ENCODE measurements around the gene SGIP1. TPM values are rescaled to one million over a fixed set of nuclear protein-coding genes. Genes with fewer than 3 reads are reported as not detected.

SGIP1 gene
- total and polyA plus RNA-seq, 2 donors (not counting 3 experiments of a cell fraction or from before 2014, with no cell fraction given): 30.9 to 68.9 TPM

DNA sequence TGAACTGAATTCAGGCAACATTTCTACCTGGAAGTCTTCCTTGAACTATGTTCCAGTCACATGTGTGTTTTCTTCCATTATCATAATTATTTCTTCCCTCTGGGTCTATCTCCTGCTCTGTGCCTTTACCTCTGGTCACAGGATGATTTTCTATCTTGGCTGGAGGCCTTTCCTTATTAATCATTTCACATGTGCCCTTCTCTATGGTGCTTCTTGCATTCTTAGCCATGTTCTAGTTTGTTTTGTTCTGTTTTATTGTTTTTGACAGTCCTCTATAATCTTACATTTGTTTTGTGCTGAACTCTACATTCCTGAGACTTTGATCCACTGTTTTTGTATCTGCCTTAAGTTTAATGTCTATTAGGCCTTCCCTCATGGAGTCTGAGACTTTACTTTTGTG, 51.0 kb downstream of the SGIP1 start:
- no peaks in the 10 kb centered on the region for H4K20me1 ChIP-seq (replicated peaks; ENCODE audit: control insufficient read depth, extremely low read depth, insufficient read depth, low read length)
- FAIRE-seq: no peak
- no peak overlapping the region for H3K27ac ChIP-seq (ENCODE audit: insufficient read depth, low read depth, low read length)
- H3K4me1 ChIP-seq (ENCODE audit: control insufficient read depth, extremely low read depth, insufficient read depth, low read length): no peaks in the 10 kb centered on the region
- dilution Hi-C loops (cut with MboI; ENCODE audit: extremely low pct_ligation_motif_present, low sequenced_read_pairs) (no loop called here), intact Hi-C loops (cut with micrococcal nuclease) (no loop called here)
- H3K9me3 ChIP-seq (replicated peaks; ENCODE audit: control insufficient read depth, insufficient read depth, low read length): no peaks in the 10 kb centered on the region
- ChIA-PET CTCF (interaction anchor here (1.0 kb wide), 1 partner anchor 17 kb away, joined by 4 read pairs; no protein-coding TSS in a partner anchor), POLR2A (no interaction called here)
- H3K9me1 ChIP-seq (replicated peaks; ENCODE audit: control insufficient read depth, extremely low read depth, insufficient read depth, low read length): no peaks in the 10 kb centered on the region
- H2AFZ ChIP-seq (ENCODE audit: low read depth, low read length): no peak overlapping the region
- TF ChIP-seq, protein P1, sequence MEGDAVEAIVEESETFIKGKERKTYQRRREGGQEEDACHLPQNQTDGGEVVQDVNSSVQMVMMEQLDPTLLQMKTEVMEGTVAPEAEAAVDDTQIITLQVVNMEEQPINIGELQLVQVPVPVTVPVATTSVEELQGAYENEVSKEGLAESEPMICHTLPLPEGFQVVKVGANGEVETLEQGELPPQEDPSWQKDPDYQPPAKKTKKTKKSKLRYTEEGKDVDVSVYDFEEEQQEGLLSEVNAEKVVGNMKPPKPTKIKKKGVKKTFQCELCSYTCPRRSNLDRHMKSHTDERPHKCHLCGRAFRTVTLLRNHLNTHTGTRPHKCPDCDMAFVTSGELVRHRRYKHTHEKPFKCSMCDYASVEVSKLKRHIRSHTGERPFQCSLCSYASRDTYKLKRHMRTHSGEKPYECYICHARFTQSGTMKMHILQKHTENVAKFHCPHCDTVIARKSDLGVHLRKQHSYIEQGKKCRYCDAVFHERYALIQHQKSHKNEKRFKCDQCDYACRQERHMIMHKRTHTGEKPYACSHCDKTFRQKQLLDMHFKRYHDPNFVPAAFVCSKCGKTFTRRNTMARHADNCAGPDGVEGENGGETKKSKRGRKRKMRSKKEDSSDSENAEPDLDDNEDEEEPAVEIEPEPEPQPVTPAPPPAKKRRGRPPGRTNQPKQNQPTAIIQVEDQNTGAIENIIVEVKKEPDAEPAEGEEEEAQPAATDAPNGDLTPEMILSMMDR (IDR thresholded peaks at IDR 0.05; ENCODE audit: extremely low read depth in 1 of 2, insufficient read depth in 1 of 2, low read depth in 1 of 2, low read length in 2 of 2): no peak
- TF ChIP-seq FOS (IDR thresholded peaks at IDR 0.05; ENCODE audit: borderline replicate concordance, insufficient read depth, low read length) (no peak), JUN (IDR thresholded peaks at IDR 0.05; ENCODE audit: borderline replicate concordance, insufficient read depth, insufficient read length, low read depth) (no peak), POLR2AphosphoS5 (IDR thresholded peaks at IDR 0.05; ENCODE audit: insufficient read depth, low read depth, low read length) (no peak), POLR2A (IDR thresholded peaks at IDR 0.05; ENCODE audit: low read depth, low read length) (no peak), MYC (IDR thresholded peaks at IDR 0.05; ENCODE audit: low read depth, low read length) (no peak), GATA2 (IDR thresholded peaks at IDR 0.05; ENCODE audit: insufficient read depth, insufficient read length, low read depth, low read length) (no peak)
- H3K4me2 ChIP-seq (ENCODE audit: insufficient read depth, low read length): no peak overlapping the region
- no peaks in the 10 kb centered on the region for H3K36me3 ChIP-seq (ENCODE audit: control insufficient read depth in 2 of 2, extremely low read depth in 1 of 2, insufficient read depth in 2 of 2, low read length in 2 of 2)
- H3K27me3 ChIP-seq (ENCODE audit: control insufficient read depth in 2 of 2, insufficient read depth in 2 of 2, low read length in 2 of 2): no peaks in the 10 kb centered on the region
- DNase-seq (ENCODE audit: low read depth, low spot score): no peak
- no peak overlapping the region for H3K4me3 ChIP-seq (replicated peaks in 1 of 3; ENCODE audit: insufficient read depth in 1 of 3, low read depth in 1 of 3, low read length in 3 of 3)
- BruUV-seq (replicated peaks): no TSS peak
- no peaks in the 10 kb centered on the region for H3K79me2 ChIP-seq (ENCODE audit: control insufficient read depth, insufficient read depth, low read length)
- H3K9ac ChIP-seq (replicated peaks; ENCODE audit: extremely low read depth, insufficient read depth, low read length): no peak overlapping the region
